MM.1S (cell line): ENCODE measurements around the gene GON4L.

ENCODE experiments used
- EZH2 ChIP-seq: fragments of 300-600 bp; sonication (generic); optimal IDR thresholded peaks from 2 replicates; pipeline ENCODE3; 2017; ENCODE audit warnings: low read depth, mild to moderate bottlenecking, antibody characterized with exemption, low read length, mixed read lengths
- EZH2phosphoT487 ChIP-seq: fragments of 300-600 bp; sonication (generic); IDR thresholded peaks from 2 replicates; pipeline ENCODE4 v1.6.1; 2018; ENCODE audit warnings: antibody characterized with exemption, low read length
- TF ChIP-seq, protein P1 (sequence below): fragments of 300-600 bp; sonication (generic); IDR thresholded peaks from 2 replicates; pipeline ENCODE4 v1.5.1; 2016; ENCODE audit warnings: antibody characterized with exemption, low read length, mixed read lengths

DNA sequence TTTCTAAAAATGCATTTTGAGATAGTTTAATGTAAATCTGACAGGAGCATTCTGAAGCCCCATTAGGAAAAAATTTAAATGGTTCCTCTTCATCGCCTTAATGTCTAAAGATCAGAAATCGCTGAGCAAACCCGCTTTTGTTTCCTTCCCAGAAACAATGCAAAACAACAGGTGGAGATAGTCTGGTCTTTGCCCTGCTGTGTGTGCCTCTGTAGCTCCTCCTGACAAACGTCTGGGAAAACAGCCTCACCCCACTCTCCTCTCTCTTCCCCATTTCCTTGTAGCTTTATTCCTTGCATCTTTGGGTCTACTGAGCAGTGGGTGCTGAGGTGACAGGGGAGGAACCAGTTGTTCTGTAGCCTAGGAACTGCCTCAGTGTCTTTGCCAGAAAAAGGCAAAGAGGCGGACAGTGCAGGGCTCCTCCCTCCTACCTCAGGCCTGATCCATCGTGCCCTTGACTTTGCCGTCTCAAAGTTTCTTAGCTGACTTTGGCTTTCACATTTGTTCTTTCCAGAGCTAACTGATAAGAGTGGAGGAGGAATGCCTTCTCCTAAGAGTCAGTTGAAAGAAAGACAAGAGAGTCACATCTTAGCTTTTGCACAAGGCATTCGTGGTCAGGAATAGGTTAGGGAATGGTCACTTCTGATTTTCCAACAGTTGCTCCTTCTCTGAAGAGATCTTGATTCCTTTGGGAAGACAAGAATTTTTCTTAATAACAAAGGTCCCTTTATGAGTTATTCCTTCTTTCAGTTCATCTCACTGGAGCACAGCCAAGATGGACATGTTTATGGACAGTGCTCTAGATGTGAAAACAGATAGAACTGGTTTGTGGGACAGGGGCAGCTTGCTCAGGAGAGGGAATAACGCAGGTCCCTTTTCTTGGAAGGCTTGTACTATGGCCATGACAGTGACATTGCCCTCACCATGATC, 27.3 kb upstream of the GON4L start:
- TF ChIP-seq, protein P1, sequence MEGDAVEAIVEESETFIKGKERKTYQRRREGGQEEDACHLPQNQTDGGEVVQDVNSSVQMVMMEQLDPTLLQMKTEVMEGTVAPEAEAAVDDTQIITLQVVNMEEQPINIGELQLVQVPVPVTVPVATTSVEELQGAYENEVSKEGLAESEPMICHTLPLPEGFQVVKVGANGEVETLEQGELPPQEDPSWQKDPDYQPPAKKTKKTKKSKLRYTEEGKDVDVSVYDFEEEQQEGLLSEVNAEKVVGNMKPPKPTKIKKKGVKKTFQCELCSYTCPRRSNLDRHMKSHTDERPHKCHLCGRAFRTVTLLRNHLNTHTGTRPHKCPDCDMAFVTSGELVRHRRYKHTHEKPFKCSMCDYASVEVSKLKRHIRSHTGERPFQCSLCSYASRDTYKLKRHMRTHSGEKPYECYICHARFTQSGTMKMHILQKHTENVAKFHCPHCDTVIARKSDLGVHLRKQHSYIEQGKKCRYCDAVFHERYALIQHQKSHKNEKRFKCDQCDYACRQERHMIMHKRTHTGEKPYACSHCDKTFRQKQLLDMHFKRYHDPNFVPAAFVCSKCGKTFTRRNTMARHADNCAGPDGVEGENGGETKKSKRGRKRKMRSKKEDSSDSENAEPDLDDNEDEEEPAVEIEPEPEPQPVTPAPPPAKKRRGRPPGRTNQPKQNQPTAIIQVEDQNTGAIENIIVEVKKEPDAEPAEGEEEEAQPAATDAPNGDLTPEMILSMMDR = no peak
- TF ChIP-seq EZH2 = no peak
- no peak for TF ChIP-seq EZH2phosphoT487
